Stimulated activated CD4-positive, alpha-beta T cell treated with anti-CD3 and anti-CD28 coated beads, Interleukin-15, amount 100 ng/mL, for 24 hours (primary cell): ENCODE data around the gene MYL6.
"Not testable (repeated sequence)": the region's sequence is repeated elsewhere in the genome, so short reads cannot be mapped to it uniquely, and the experiment has no call there.

ENCODE experiments used
- DNase-seq: peaks from one replicate; pipeline ENCODE4 v3.0.0-alpha.2; 2020

The MYL6 gene

GRCh38 chr12:56193025-56193578, 34.9 kb downstream of the MYL6 start:
- peak; percentile 86 for DNase-seq

- not testable (repeated sequence) for DNase-seq
These were observed 38.8 kb downstream of the MYL6 start for GRCh38 chr12:56196818-56197550.

- no peak for DNase-seq
These were observed 39.9 kb downstream of the MYL6 start for GRCh38 chr12:56197921-56198635.

- DNase-seq = no peak
These were observed 40.7 kb downstream of the MYL6 start for GRCh38 chr12:56198836-56199235.

- no peak for DNase-seq
These were observed 44.2 kb downstream of the MYL6 start for GRCh38 chr12:56202366-56202765.

- DNase-seq = no peak
These were observed 44.7 kb downstream of the MYL6 start for GRCh38 chr12:56202838-56203237.

GRCh38 chr12:56204275-56204674, 46.1 kb downstream of the MYL6 start:
- no peak for DNase-seq

GRCh38 chr12:56205445-56205844, 47.3 kb downstream of the MYL6 start:
- DNase-seq = no peak

GRCh38 chr12:56206452-56207166, 48.5 kb downstream of the MYL6 start:
- peak; percentile 57 for DNase-seq

- no peak for DNase-seq
These were observed 49.8 kb downstream of the MYL6 start for GRCh38 chr12:56208006-56208405.
